Measurements from ENCODE around the gene SRR.
A peak's percentile ranks its signal among the peaks of the same experiment; 100 is the strongest.

Gene SRR

GRCh38 chr17:2336215-2336851 lies 32.6 kb downstream of the SRR start, which contains the start of gene TSR1:
Gene TSR1 (minus strand): TSS chr17:2336457. CDS start chr17:2336427, 30 bp downstream.
- DNase-seq (ENCODE audit: low spot score) = peak; percentile 90
- peak; percentile 15 for TF ChIP-seq CTCF (IDR thresholded peaks at IDR 0.05)
- H3K27ac ChIP-seq = peak within 1 kb of the TSS; percentile 58 to 87

GRCh38 chr17:2336852-2337543 lies 33.2 kb downstream of the SRR start, which contains the start of gene SGSM2:
Gene SGSM2 (plus strand): TSS chr17:2337501. CDS start chr17:2337689, 188 bp downstream.
- Histone ChIP-seq H3K27ac (peak within 1 kb of the TSS; percentile 77 to 87), H3K4me3 (peak within 1 kb of the TSS; percentile 96)
- DNase-seq (ENCODE audit: low spot score) = peak; percentile 79
- no peak for TF ChIP-seq CTCF (IDR thresholded peaks at IDR 0.05)

More at GRCh38 chr17:2336215-2336851, 32.6 kb downstream of the SRR start, which contains the start of gene TSR1:
- peak within 1 kb of the TSS; percentile 96 for H3K4me3 ChIP-seq

GRCh38 chr17:2337544-2338314 lies 34.0 kb downstream of the SRR start:
- Histone ChIP-seq H3K27ac (peak overlapping the region; percentile 77 to 87), H3K4me3 (peak overlapping the region; percentile 96)
- DNase-seq (ENCODE audit: low spot score) = peak; percentile 78
- no peak for TF ChIP-seq CTCF (IDR thresholded peaks at IDR 0.05)

- Histone ChIP-seq H3K4me3 (peak overlapping the region; percentile 96), H3K27ac (peak overlapping the region; percentile 77 to 87)
- no peak for TF ChIP-seq CTCF (IDR thresholded peaks at IDR 0.05)
- no peak for DNase-seq (ENCODE audit: low spot score)
Measured at GRCh38 chr17:2338315-2338657, 34.5 kb downstream of the SRR start.

GRCh38 chr17:2343421-2343820 lies 39.7 kb downstream of the SRR start:
- H3K4me3 ChIP-seq = no peak overlapping the region
- TF ChIP-seq CTCF (IDR thresholded peaks at IDR 0.05) = no peak
- H3K27ac ChIP-seq = no peak overlapping the region
- DNase-seq (ENCODE audit: low spot score) = no peak

- TF ChIP-seq CTCF (IDR thresholded peaks at IDR 0.05) = no peak
- DNase-seq (ENCODE audit: low spot score) = no peak
- Histone ChIP-seq H3K27ac (no peak overlapping the region), H3K4me3 (no peak overlapping the region)
Measured at GRCh38 chr17:2344528-2344927, 40.8 kb downstream of the SRR start.

All from coronary artery (tissue), 2 donors.